Parathyroid adenoma (tissue), 2 donors: ENCODE results near the gene COMMD10.

Experiments used
- H2AFZ ChIP-seq: fragments of 300-600 bp; sonication (generic); one replicate; pipeline ENCODE4 v1.7.0; 2017; ENCODE audit warnings: antibody characterized with exemption, mild to moderate bottlenecking
- H3K27ac ChIP-seq: fragments of 300-600 bp; sonication (generic); one replicate; pipeline ENCODE4 v1.7.0; 2017
- H3K27me3 ChIP-seq: fragments of 300-600 bp; sonication (generic); one replicate; pipeline ENCODE4 v1.7.0; 2017; ENCODE audit warnings: low read length; ENCODE audit not compliant: control insufficient read depth, insufficient read depth
- H3K36me3 ChIP-seq: fragments of 300-600 bp; sonication (generic); one replicate; pipeline ENCODE4 v1.7.0; 2017; ENCODE audit warnings: low read length; ENCODE audit not compliant: control insufficient read depth, insufficient read depth
- H3K4me1 ChIP-seq: fragments of 300-600 bp; sonication (generic); one replicate; pipeline ENCODE4 v1.7.0; 2017; ENCODE audit warnings: control low read depth
- H3K4me2 ChIP-seq: fragments of 300-600 bp; sonication (generic); one replicate; pipeline ENCODE4 v1.7.0; 2017; ENCODE audit warnings: low read length
- H3K4me3 ChIP-seq: fragments of 300-600 bp; sonication (generic); one replicate; pipeline ENCODE4 v1.7.0; 2017; ENCODE audit warnings: low read depth, low read length
- H3K79me2 ChIP-seq: fragments of 300-600 bp; sonication (generic); one replicate; pipeline ENCODE4 v1.7.0; 2017; ENCODE audit warnings: control low read depth
- H3K9ac ChIP-seq: fragments of 300-600 bp; sonication (generic); one replicate; pipeline ENCODE4 v1.7.0; 2017; ENCODE audit warnings: mild to moderate bottlenecking
- H3K9me3 ChIP-seq: fragments of 300-600 bp; sonication (generic); one replicate; pipeline ENCODE4 v1.7.0; 2017; ENCODE audit warnings: low read length; ENCODE audit not compliant: control insufficient read depth
- CTCF ChIP-seq: fragments of 300-600 bp; sonication (generic); IDR thresholded peaks from one replicate; pipeline ENCODE4 v1.7.0; 2017; ENCODE audit warnings: antibody characterized with exemption, mild to moderate bottlenecking
- donor health status: primary hyperparathyroidism.

COMMD10 gene

GRCh38 chr5:116308391-116308790 is 223.6 kb downstream of the COMMD10 start:
- H3K4me1 ChIP-seq, result no peaks in the 10 kb centered on the region
- H3K9ac ChIP-seq, result no peak overlapping the region
- no peaks in the 10 kb centered on the region for H3K27me3 ChIP-seq
- no peak overlapping the region for H3K4me3 ChIP-seq
- H2AFZ ChIP-seq, result no peak overlapping the region
- TF ChIP-seq CTCF, result no peak
- no peaks in the 10 kb centered on the region for H3K9me3 ChIP-seq
- H3K27ac ChIP-seq, result no peak overlapping the region
- H3K4me2 ChIP-seq, result no peak overlapping the region
- no peaks in the 10 kb centered on the region for H3K36me3 ChIP-seq
- H3K79me2 ChIP-seq, result no peaks in the 10 kb centered on the region

- no peak overlapping the region for H3K9ac ChIP-seq
- H3K9me3 ChIP-seq, result no peaks in the 10 kb centered on the region
- TF ChIP-seq CTCF, result no peak
- no peaks in the 10 kb centered on the region for H3K36me3 ChIP-seq
- no peaks in the 10 kb centered on the region for H3K79me2 ChIP-seq
- no peak overlapping the region for H3K4me3 ChIP-seq
- no peak overlapping the region for H3K27ac ChIP-seq
- H2AFZ ChIP-seq, result no peak overlapping the region
- no peaks in the 10 kb centered on the region for H3K27me3 ChIP-seq
- H3K4me1 ChIP-seq, result no peaks in the 10 kb centered on the region
- no peak overlapping the region for H3K4me2 ChIP-seq
These were observed 228.5 kb downstream of the COMMD10 start for GRCh38 chr5:116313366-116313765.

DNA sequence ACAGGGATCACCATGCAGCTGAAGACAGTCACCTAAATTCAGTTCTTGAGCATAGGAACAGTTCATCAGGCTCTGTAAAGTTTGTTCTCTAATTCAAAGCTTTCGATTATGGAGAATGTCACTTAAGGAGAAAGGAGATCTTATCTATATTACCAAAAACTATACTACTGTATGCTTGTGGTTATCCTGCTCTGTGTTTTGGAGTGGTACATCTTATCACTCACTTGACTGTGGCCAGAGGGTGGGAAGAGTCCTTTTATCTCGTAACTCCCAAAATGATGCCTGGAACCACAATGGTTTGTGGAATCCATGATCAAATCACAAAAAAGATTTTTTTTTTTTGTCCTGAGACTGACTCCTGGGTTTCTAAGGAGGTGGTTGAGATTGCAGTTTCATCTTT is 230.7 kb downstream of the COMMD10 start:
- TF ChIP-seq CTCF, result no peak

DNA sequence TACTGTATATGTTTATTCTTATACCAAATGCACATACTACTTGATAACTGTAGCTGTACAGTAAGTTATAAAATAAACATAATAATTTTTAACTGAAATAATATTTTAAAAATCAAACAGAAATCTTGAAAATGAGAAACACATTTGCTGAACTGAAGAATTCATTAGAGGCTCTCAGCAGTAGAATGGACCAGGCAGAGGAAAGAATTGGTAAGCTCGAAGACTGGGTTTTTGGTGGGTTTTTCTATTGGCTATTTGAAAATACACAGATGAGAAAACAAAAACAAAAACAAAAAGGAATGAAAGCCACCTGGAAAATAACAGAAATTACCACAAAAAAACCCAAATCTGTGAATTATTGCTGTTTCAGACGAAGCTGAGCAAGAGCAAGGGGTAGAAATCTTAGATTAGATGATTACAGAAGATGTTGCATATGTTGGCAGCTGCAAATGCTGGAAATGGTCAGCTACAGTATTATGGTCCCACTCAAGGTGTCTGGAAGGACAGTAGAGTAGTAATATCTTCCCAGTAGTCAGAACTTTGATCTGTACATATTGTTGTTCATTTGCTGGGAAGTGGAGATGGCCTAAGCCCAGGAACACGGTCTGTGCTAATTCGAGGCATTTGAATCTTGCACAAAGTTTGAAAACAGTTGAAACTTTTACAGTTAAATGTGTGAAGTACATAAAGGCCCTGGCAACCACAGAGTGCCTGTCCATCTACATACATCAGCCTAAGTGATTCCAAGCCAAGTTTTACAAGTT is 233.4 kb downstream of the COMMD10 start:
- Histone ChIP-seq H3K4me1 (no peaks in the 10 kb centered on the region), H3K4me2 (no peak overlapping the region), H3K36me3 (no peaks in the 10 kb centered on the region), H3K79me2 (no peaks in the 10 kb centered on the region), H3K9ac (no peak overlapping the region), H3K9me3 (no peaks in the 10 kb centered on the region), H3K4me3 (no peak overlapping the region), H3K27ac (no peak overlapping the region), H2AFZ (no peak overlapping the region), H3K27me3 (no peaks in the 10 kb centered on the region)
- TF ChIP-seq CTCF, result no peak

More for the DNA sequence above, 230.7 kb downstream of the COMMD10 start:
- Histone ChIP-seq H3K9me3 (no peaks in the 10 kb centered on the region), H3K27ac (no peak overlapping the region), H3K4me1 (no peaks in the 10 kb centered on the region), H3K79me2 (no peaks in the 10 kb centered on the region), H3K9ac (no peak overlapping the region), H3K36me3 (no peaks in the 10 kb centered on the region), H2AFZ (no peak overlapping the region), H3K27me3 (no peaks in the 10 kb centered on the region), H3K4me2 (no peak overlapping the region), H3K4me3 (no peak overlapping the region)

- Histone ChIP-seq H3K9me3 (no peaks in the 10 kb centered on the region), H3K4me3 (no peak overlapping the region), H3K9ac (no peak overlapping the region), H3K36me3 (no peaks in the 10 kb centered on the region), H3K79me2 (no peaks in the 10 kb centered on the region), H3K4me1 (no peaks in the 10 kb centered on the region), H3K27ac (no peak overlapping the region), H3K27me3 (no peaks in the 10 kb centered on the region), H2AFZ (no peak overlapping the region), H3K4me2 (no peak overlapping the region)
- TF ChIP-seq CTCF, result no peak
These were observed 235.7 kb downstream of the COMMD10 start for GRCh38 chr5:116320486-116320885.
